Measurements from ENCODE around the gene SLC66A1. TPM values are rescaled to one million over a fixed set of nuclear protein-coding genes. Genes with fewer than 3 reads are reported as not detected.
A peak's percentile ranks its signal among the peaks of the same experiment; 100 is the strongest.

The SLC66A1 gene
- total and polyA plus RNA-seq, 9 of the 15 experiments (the other 6 are each of a cell fraction or from before 2014, with no cell fraction given), result 1.2 to 40.8 (median 18.6) TPM

DNA sequence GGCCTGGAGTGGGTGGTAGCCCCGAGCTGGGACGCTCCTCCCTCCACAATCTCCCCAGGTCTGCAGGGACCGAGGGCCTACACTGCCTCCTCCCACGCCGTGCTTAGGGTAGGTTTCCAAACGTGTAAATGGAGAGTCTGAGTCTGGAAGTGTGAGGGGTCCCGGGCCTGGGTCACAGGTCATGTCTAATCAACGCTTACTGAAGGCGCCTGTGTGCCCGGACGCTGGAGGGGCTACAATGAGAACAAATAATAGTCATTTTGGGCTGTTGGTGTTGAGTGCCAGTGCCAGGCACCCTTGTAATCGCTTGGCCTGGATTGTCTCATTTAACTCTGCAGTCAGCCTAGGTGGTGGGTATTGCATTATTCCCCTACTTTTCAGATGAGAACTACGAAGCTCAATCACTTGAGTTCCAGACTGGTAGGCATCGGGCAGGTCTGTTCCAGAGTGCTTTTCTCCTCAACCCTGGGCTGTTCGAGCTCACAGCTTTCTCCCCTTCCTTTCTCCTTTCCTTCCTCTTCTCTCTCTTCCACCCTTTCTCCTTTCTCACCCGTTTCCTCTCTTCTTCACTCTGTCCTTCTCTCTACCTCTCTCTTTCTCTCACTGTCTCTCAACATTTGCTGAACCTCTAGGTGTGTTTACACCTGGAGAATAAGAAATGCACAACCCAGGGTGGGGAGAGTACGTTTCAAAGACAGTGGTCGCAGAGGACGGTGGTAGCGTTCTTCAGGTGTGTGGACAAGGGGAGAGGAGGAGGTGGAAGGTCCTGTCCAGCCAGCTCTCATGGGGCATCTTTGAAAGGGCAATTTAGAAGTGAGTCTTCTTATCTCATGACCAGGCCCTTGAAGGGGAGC is 883 bp downstream of the SLC66A1 start (continued):
- TF ChIP-seq E4F1 (CRISPR knock-in tag; IDR thresholded peaks at IDR 0.05; ENCODE audit: borderline replicate concordance) (no peak), RUNX1 (IDR thresholded peaks at IDR 0.05; ENCODE audit: low read depth) (no peak), JUND (IDR thresholded peaks at IDR 0.05; ENCODE audit: borderline replicate concordance, low read depth, low read length) (no peak), JUND (tag; IDR thresholded peaks at IDR 0.05; ENCODE audit: borderline replicate concordance, low read depth, low read length) (no peak; the same call in 2 of the 3 replicates), ZNF232 (CRISPR knock-in tag; IDR thresholded peaks at IDR 0.05) (no peak), CBX3 (IDR thresholded peaks at IDR 0.05; ENCODE audit: borderline replicate concordance in 1 of 2, low read length in 2 of 2) (no peak), SMARCA4 (IDR thresholded peaks at IDR 0.05) (no peak; the same call in none of the 2 replicates), THAP7 (CRISPR knock-in tag; IDR thresholded peaks at IDR 0.05) (no peak), GATA2 (CRISPR knock-in tag; IDR thresholded peaks at IDR 0.05) (peak; percentile 2; the same call in 1 of the 2 replicates), CREM (IDR thresholded peaks at IDR 0.05; ENCODE audit: low read depth) (peak; percentile 46), RAD51 (IDR thresholded peaks at IDR 0.05; ENCODE audit: borderline replicate concordance, low read depth) (no peak), ZBTB7A (IDR thresholded peaks at IDR 0.05; ENCODE audit: borderline replicate concordance, control insufficient read depth, low read depth, low read length) (peak; percentile 89), NR3C1 (CRISPR knock-in tag; IDR thresholded peaks at IDR 0.05) (no peak), ZNF239 (CRISPR knock-in tag; IDR thresholded peaks at IDR 0.05) (no peak), ZNF589 (CRISPR knock-in tag; IDR thresholded peaks at IDR 0.05; ENCODE audit: low read depth) (no peak; the same call in 1 of the 2 replicates), NELFE (IDR thresholded peaks at IDR 0.05; ENCODE audit: insufficient read depth, insufficient read length) (no peak), U2AF2 (optimal IDR thresholded peaks at IDR 0.05; ENCODE audit: low read depth, low read length) (no peak)
- TF ChIP-seq, protein P1, sequence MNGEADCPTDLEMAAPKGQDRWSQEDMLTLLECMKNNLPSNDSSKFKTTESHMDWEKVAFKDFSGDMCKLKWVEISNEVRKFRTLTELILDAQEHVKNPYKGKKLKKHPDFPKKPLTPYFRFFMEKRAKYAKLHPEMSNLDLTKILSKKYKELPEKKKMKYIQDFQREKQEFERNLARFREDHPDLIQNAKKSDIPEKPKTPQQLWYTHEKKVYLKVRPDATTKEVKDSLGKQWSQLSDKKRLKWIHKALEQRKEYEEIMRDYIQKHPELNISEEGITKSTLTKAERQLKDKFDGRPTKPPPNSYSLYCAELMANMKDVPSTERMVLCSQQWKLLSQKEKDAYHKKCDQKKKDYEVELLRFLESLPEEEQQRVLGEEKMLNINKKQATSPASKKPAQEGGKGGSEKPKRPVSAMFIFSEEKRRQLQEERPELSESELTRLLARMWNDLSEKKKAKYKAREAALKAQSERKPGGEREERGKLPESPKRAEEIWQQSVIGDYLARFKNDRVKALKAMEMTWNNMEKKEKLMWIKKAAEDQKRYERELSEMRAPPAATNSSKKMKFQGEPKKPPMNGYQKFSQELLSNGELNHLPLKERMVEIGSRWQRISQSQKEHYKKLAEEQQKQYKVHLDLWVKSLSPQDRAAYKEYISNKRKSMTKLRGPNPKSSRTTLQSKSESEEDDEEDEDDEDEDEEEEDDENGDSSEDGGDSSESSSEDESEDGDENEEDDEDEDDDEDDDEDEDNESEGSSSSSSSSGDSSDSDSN (IDR thresholded peaks at IDR 0.05; ENCODE audit: borderline replicate concordance in 1 of 2, low read depth in 2 of 2, low read length in 2 of 2), result peak; percentile 97 to 99; a peak in 2 of 4 replicates

Data from K562 (cell line).